Activated naive CD4-positive, alpha-beta T cell treated with anti-CD3 and anti-CD28 coated beads, Interleukin-2, amount 50 U/mL, for 24 hours (primary cell): ENCODE data around the gene HINT2.

Experiments used
- H3K27ac Mint-ChIP-seq: one replicate; pipeline ENCODE4 v1.8.0; 2021; ENCODE audit warnings: mild to moderate bottlenecking, mixed read lengths
- H3K27me3 Mint-ChIP-seq: one replicate; pipeline ENCODE4 v1.8.0; 2021; ENCODE audit warnings: mixed read lengths
- H3K36me3 Mint-ChIP-seq: one replicate; pipeline ENCODE4 v1.8.0; 2021; ENCODE audit warnings: mixed read lengths
- H3K4me1 Mint-ChIP-seq: one replicate; pipeline ENCODE4 v1.8.0; 2021; ENCODE audit warnings: mixed read lengths
- H3K4me3 Mint-ChIP-seq: one replicate; pipeline ENCODE4 v1.8.0; 2021; ENCODE audit warnings: mild to moderate bottlenecking, mixed read lengths
- H3K9me3 Mint-ChIP-seq: one replicate; pipeline ENCODE4 v1.8.0; 2021; ENCODE audit warnings: mixed read lengths

The HINT2 gene

GRCh38 chr9:35778496-35778895, 36.3 kb downstream of the HINT2 start:
- H3K36me3 Mint-ChIP-seq = peaks cover 8% of the 10 kb centered on the region
- H3K27ac Mint-ChIP-seq = no peak overlapping the region
- no peaks in the 10 kb centered on the region for H3K27me3 Mint-ChIP-seq
- H3K4me3 Mint-ChIP-seq = no peak overlapping the region
- no peaks in the 10 kb centered on the region for H3K9me3 Mint-ChIP-seq
- peaks cover 3% of the 10 kb centered on the region for H3K4me1 Mint-ChIP-seq

- Mint-ChIP-seq H3K27ac (no peak overlapping the region), H3K4me1 (peaks cover 3% of the 10 kb centered on the region), H3K9me3 (no peaks in the 10 kb centered on the region), H3K27me3 (no peaks in the 10 kb centered on the region), H3K36me3 (peaks cover 4% of the 10 kb centered on the region), H3K4me3 (no peak overlapping the region)
Observed at GRCh38 chr9:35776018-35776417, 38.8 kb downstream of the HINT2 start.

GRCh38 chr9:35774907-35775635, 39.8 kb downstream of the HINT2 start:
- H3K9me3 Mint-ChIP-seq = no peaks in the 10 kb centered on the region
- no peak overlapping the region for H3K4me3 Mint-ChIP-seq
- H3K36me3 Mint-ChIP-seq = peaks cover 1% of the 10 kb centered on the region
- H3K27me3 Mint-ChIP-seq = no peaks in the 10 kb centered on the region
- no peak overlapping the region for H3K27ac Mint-ChIP-seq
- peaks cover 3% of the 10 kb centered on the region for H3K4me1 Mint-ChIP-seq

DNA sequence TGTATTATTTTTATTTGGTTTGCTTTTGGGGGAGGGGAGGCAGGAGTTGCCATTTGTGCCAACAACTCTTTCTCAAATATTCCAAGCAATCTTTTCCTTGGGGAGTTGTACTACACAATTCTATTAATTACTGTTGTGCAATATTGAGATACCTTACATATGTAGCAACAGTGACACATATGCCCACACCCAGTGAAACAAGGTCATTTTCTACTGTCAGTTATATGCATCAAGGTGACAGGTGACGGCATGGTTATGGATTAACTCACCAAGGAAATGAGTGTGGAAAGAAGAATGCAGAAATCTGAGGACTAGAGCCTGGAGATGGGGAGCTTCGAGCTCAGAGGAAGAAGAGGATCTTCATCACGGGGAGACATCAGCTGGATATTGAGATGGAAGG, 42.9 kb downstream of the HINT2 start:
- Mint-ChIP-seq H3K9me3 (no peaks in the 10 kb centered on the region), H3K4me3 (no peak overlapping the region), H3K27me3 (no peaks in the 10 kb centered on the region), H3K27ac (no peak overlapping the region), H3K4me1 (peaks cover 9% of the 10 kb centered on the region), H3K36me3 (no peaks in the 10 kb centered on the region)

DNA sequence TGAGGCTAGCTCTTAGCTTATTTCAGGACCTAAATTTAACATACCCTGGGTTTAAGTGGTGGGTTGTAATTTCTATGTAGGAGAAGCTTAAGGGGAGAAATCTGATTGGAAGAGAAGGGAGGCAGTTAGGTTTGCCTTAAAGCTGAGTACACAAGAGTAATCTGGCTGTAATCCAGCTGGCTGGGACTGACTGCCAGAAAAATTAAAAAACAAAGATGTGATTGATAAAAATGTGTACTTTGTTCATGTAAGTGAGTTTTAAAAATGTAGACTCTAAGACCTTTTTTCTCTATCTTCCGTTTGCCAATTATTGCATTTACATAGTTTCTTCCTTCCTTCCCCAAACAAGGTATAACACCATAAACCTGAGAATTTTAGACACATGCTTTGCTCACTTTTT, 43.3 kb downstream of the HINT2 start:
- no peak overlapping the region for H3K4me3 Mint-ChIP-seq
- H3K36me3 Mint-ChIP-seq = no peaks in the 10 kb centered on the region
- peaks cover 12% of the 10 kb centered on the region for H3K4me1 Mint-ChIP-seq
- H3K27ac Mint-ChIP-seq = no peak overlapping the region
- no peaks in the 10 kb centered on the region for H3K9me3 Mint-ChIP-seq
- H3K27me3 Mint-ChIP-seq = no peaks in the 10 kb centered on the region

- Mint-ChIP-seq H3K27me3 (no peaks in the 10 kb centered on the region), H3K36me3 (no peaks in the 10 kb centered on the region), H3K27ac (no peak overlapping the region), H3K4me3 (no peak overlapping the region), H3K4me1 (peaks cover 17% of the 10 kb centered on the region), H3K9me3 (no peaks in the 10 kb centered on the region)
Observed at GRCh38 chr9:35771075-35771433, 43.8 kb downstream of the HINT2 start.

- H3K9me3 Mint-ChIP-seq = no peaks in the 10 kb centered on the region
Observed at GRCh38 chr9:35769763-35770162, 45.1 kb downstream of the HINT2 start.

DNA sequence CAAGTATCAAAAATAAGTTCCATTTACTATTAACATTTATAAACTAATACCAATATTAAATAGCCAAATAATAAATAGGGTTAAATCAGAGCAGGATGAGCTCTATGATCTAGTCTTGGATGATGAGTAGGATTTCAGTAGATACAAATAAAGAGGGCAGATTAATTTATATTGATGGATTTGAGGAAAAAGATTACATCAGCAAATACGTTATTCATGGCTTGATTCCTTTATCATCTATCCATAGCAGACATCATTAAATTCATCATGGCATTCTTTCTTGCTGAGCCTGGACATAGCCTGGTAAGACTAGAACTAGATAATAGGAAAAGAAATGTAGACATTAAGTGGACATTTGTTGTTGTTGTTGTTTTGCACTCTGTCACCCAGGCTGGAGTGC, 47.4 kb downstream of the HINT2 start:
- H3K4me1 Mint-ChIP-seq = peaks cover 24% of the 10 kb centered on the region
- H3K4me3 Mint-ChIP-seq = no peak overlapping the region
- no peaks in the 10 kb centered on the region for H3K36me3 Mint-ChIP-seq
- H3K9me3 Mint-ChIP-seq = no peaks in the 10 kb centered on the region
- H3K27ac Mint-ChIP-seq = no peak overlapping the region
- H3K27me3 Mint-ChIP-seq = no peaks in the 10 kb centered on the region

More at GRCh38 chr9:35769763-35770162, 45.1 kb downstream of the HINT2 start:
- Mint-ChIP-seq H3K4me1 (peaks cover 16% of the 10 kb centered on the region), H3K4me3 (no peak overlapping the region), H3K36me3 (no peaks in the 10 kb centered on the region), H3K27me3 (no peaks in the 10 kb centered on the region), H3K27ac (no peak overlapping the region)

DNA sequence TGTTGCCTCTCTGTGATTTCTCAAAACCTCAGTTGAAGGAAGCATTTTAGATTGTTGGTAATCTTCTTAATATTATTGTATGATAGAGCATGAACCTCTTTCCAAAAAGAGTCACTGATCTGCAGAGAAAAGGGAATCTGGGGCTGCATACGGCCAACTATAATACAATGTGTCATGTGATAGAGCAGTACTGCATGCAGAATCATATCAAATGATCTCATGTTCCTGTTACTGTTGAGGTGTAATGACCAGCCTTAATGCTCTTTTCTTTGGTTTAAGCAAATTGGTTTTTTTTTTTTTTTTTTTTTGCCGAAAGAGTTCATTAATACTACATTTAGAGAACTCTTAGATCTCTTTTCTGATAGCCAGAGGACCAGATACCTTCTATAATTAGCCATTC, 47.8 kb downstream of the HINT2 start:
- no peaks in the 10 kb centered on the region for H3K9me3 Mint-ChIP-seq
- no peak overlapping the region for H3K4me3 Mint-ChIP-seq
- H3K27ac Mint-ChIP-seq = no peak overlapping the region
- H3K27me3 Mint-ChIP-seq = no peaks in the 10 kb centered on the region
- H3K4me1 Mint-ChIP-seq = peaks cover 27% of the 10 kb centered on the region
- H3K36me3 Mint-ChIP-seq = no peaks in the 10 kb centered on the region

DNA sequence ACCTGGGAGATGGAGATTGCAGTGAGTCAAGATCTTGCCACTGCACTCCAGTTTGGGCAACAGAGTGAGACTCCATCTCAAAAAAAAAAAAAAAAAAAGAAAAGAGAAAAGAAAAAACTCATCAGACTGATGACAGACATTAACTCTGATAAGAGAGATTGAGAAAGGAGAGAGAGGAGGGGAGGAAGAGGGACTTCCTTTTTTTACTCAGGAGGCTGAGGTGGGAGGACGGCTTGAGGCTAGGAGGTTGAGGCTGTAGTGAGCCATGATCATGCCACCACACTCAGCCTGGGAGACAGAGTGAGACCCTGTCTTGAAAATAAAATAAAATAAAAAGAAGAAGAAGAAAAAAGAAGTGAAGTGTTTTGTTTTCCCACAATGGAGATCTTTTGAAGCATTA, 51.0 kb downstream of the HINT2 start:
- no peaks in the 10 kb centered on the region for H3K9me3 Mint-ChIP-seq

DNA sequence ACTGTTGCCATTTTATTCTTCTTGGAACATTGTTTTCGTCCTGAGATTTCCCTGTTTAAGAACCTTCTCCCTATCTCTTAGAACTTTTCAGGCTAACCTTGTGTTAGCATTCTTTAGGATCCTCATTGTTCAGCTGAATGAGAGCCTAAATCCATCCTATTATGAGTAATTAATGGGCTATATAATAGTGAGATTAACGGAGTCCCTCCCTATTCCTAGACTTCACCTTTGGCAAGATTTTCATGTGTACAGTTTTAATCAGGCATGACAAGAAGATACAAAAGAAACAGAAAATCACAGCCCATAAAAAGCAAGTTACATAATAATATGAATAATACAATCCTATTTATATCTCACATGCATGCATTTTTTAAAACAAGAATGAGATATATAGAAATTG, 51.7 kb downstream of the HINT2 start:
- Mint-ChIP-seq H3K36me3 (peaks cover 3% of the 10 kb centered on the region), H3K4me1 (peaks cover 56% of the 10 kb centered on the region), H3K4me3 (no peak overlapping the region), H3K27ac (no peak overlapping the region), H3K9me3 (no peaks in the 10 kb centered on the region), H3K27me3 (no peaks in the 10 kb centered on the region)

More for the DNA sequence above, 51.0 kb downstream of the HINT2 start:
- H3K36me3 Mint-ChIP-seq = peaks cover 3% of the 10 kb centered on the region
- H3K4me3 Mint-ChIP-seq = no peak overlapping the region
- no peaks in the 10 kb centered on the region for H3K27me3 Mint-ChIP-seq
- H3K4me1 Mint-ChIP-seq = peaks cover 50% of the 10 kb centered on the region
- no peak overlapping the region for H3K27ac Mint-ChIP-seq
